ENCODE data around the gene RNF152. TPM values are rescaled to one million over a fixed set of nuclear protein-coding genes. Genes with fewer than 3 reads are reported as not detected.

Gene RNF152
- total and polyA plus RNA-seq, 2 donors (not counting 3 experiments of a cell fraction or from before 2014, with no cell fraction given): 20.8 to 27.5 TPM

DNA sequence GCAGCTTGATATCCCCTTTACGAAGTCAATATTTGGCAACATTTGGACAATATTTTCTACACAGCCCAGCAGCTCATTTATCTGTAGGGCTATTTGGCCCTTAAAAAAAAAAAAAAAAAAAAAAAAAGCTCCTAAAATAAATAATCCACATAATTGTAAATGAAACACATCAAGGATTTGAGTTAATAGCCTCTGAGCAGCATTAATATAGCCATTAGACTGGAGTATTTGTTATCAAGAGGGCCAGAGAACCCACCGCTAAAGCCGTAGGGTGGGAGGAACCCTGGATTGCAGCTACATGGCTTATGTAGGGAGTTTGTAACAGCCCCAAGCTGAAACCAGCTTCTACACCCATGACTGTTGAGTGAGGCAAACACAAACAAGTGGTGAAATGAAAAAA is 84.5 kb downstream of the RNF152 start:
- CTCF ChIA-PET: interaction anchor here (0.6 to 1.1 kb wide), 5 partner anchors 9 to 438 kb away, joined by 3 to 4 read pairs (median 3); no protein-coding TSS in a partner anchor
- DNase-seq (ENCODE audit: low read depth, low spot score): no peak

More for the DNA sequence above, 84.5 kb downstream of the RNF152 start:
- Histone ChIP-seq H2AFZ (ENCODE audit: low read depth, low read length) (no peak overlapping the region), H3K27me3 (ENCODE audit: control insufficient read depth in 2 of 2, insufficient read depth in 2 of 2, low read length in 2 of 2) (no peaks in the 10 kb centered on the region), H3K9me1 (replicated peaks; ENCODE audit: control insufficient read depth, extremely low read depth, insufficient read depth, low read length) (no peaks in the 10 kb centered on the region), H3K9ac (replicated peaks; ENCODE audit: extremely low read depth, insufficient read depth, low read length) (no peak overlapping the region), H3K9me3 (replicated peaks; ENCODE audit: control insufficient read depth, insufficient read depth, low read length) (no peaks in the 10 kb centered on the region), H4K20me1 (replicated peaks; ENCODE audit: control insufficient read depth, extremely low read depth, insufficient read depth, low read length) (no peaks in the 10 kb centered on the region), H3K4me2 (ENCODE audit: insufficient read depth, low read length) (no peak overlapping the region), H3K4me1 (ENCODE audit: control insufficient read depth, extremely low read depth, insufficient read depth, low read length) (no peaks in the 10 kb centered on the region), H3K27ac (ENCODE audit: insufficient read depth, low read depth, low read length) (no peak overlapping the region), H3K4me3 (replicated peaks in 1 of 3; ENCODE audit: insufficient read depth in 1 of 3, low read depth in 1 of 3, low read length in 3 of 3) (no peak overlapping the region), H3K36me3 (ENCODE audit: control insufficient read depth in 2 of 2, extremely low read depth in 1 of 2, insufficient read depth in 2 of 2, low read length in 2 of 2) (no peaks in the 10 kb centered on the region), H3K79me2 (ENCODE audit: control insufficient read depth, insufficient read depth, low read length) (no peaks in the 10 kb centered on the region)
- dilution Hi-C loops (cut with MboI; ENCODE audit: extremely low pct_ligation_motif_present, low sequenced_read_pairs) (no loop called here), intact Hi-C loops (cut with micrococcal nuclease) (no loop called here)
- POLR2A ChIA-PET: no interaction called here
- FAIRE-seq: no peak
- TF ChIP-seq, protein P1, sequence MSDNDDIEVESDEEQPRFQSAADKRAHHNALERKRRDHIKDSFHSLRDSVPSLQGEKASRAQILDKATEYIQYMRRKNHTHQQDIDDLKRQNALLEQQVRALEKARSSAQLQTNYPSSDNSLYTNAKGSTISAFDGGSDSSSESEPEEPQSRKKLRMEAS (IDR thresholded peaks at IDR 0.05; ENCODE audit: insufficient read depth, insufficient read length): no peak
- TF ChIP-seq GATA2 (IDR thresholded peaks at IDR 0.05; ENCODE audit: insufficient read depth, insufficient read length, low read depth, low read length) (no peak), EZH2 (IDR thresholded peaks at IDR 0.05; ENCODE audit: borderline replicate concordance, low read depth, low read length, severe bottlenecking) (no peak), MYC (IDR thresholded peaks at IDR 0.05; ENCODE audit: low read depth, low read length) (no peak), POLR2A (IDR thresholded peaks at IDR 0.05; ENCODE audit: low read depth, low read length) (no peak), POLR2AphosphoS5 (IDR thresholded peaks at IDR 0.05; ENCODE audit: insufficient read depth, low read depth, low read length) (no peak), FOS (IDR thresholded peaks at IDR 0.05; ENCODE audit: borderline replicate concordance, insufficient read depth, low read length) (no peak), JUN (IDR thresholded peaks at IDR 0.05; ENCODE audit: borderline replicate concordance, insufficient read depth, insufficient read length, low read depth) (no peak)
- TF ChIP-seq, protein P2, sequence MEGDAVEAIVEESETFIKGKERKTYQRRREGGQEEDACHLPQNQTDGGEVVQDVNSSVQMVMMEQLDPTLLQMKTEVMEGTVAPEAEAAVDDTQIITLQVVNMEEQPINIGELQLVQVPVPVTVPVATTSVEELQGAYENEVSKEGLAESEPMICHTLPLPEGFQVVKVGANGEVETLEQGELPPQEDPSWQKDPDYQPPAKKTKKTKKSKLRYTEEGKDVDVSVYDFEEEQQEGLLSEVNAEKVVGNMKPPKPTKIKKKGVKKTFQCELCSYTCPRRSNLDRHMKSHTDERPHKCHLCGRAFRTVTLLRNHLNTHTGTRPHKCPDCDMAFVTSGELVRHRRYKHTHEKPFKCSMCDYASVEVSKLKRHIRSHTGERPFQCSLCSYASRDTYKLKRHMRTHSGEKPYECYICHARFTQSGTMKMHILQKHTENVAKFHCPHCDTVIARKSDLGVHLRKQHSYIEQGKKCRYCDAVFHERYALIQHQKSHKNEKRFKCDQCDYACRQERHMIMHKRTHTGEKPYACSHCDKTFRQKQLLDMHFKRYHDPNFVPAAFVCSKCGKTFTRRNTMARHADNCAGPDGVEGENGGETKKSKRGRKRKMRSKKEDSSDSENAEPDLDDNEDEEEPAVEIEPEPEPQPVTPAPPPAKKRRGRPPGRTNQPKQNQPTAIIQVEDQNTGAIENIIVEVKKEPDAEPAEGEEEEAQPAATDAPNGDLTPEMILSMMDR (IDR thresholded peaks at IDR 0.05; ENCODE audit: extremely low read depth in 1 of 2, insufficient read depth in 1 of 2, low read depth in 1 of 2, low read length in 2 of 2): no peak
- no TSS peak for BruUV-seq (replicated peaks)
